SK-N-MC (cell line): Measurements from ENCODE around the gene NYAP2.

Source experiments
- EZH2 ChIP-seq: fragments of 200-600 bp; sonication (generic); IDR thresholded peaks from one replicate; pipeline ENCODE4 v1.6.1; 2017; ENCODE audit warnings: antibody characterized with exemption
- FOXP2 ChIP-seq: optimal IDR thresholded peaks from 2 replicates; pipeline ENCODE3; 2011; ENCODE audit warnings: mild to moderate bottlenecking, moderate library complexity; ENCODE audit not compliant: insufficient read depth; ENCODE audit errors: extremely low read length, control extremely low read depth
- POLR2AphosphoS5 ChIP-seq: IDR thresholded peaks from 2 replicates; pipeline ENCODE4 v1.6.1; 2012; ENCODE audit warnings: mild to moderate bottlenecking, low read depth, low read length, borderline replicate concordance

- no peak for TF ChIP-seq EZH2
- no peak for TF ChIP-seq POLR2AphosphoS5
- TF ChIP-seq FOXP2: no peak
These were observed 97.7 kb downstream of the NYAP2 start for GRCh38 chr2:225497166-225497565.
